Natural killer cell (primary cell): ENCODE data around the gene NUP42. TPM values are rescaled to one million over a fixed set of nuclear protein-coding genes. Genes with fewer than 3 reads are reported as not detected.

Experiments
- ATAC-seq, 3 donors: fragments of 150-1000 bp in 2 of 3; fragments of 200-7000 bp in 1 of 3; cut with Tn5 transposase; 1 replicate in 1 of 3; 2 replicates in 2 of 3; pipeline ENCODE4 v1.10.0; 2021; ENCODE audit warnings: mild to moderate bottlenecking in 2 of 3, moderate library complexity in 2 of 3
- DNase-seq, 2 donors: peaks; one replicate each; pipeline versions ENCODE4 v3.0.0 to v3.0.0-alpha.2; 2013 to 2021; ENCODE audit warnings: mixed read lengths in 1 of 2
- H3K27ac ChIP-seq: one replicate; pipeline ENCODE4 v1.5.1; 2013; ENCODE audit warnings: mild to moderate bottlenecking, low read length
- H3K27me3 ChIP-seq: one replicate; pipeline ENCODE4 v1.6.1; 2013; ENCODE audit warnings: low read length; ENCODE audit not compliant: control insufficient read depth, insufficient read depth
- H3K36me3 ChIP-seq: one replicate; pipeline ENCODE4 v1.6.1; 2013; ENCODE audit warnings: low read length; ENCODE audit not compliant: control insufficient read depth, insufficient read depth
- H3K4me1 ChIP-seq: one replicate; pipeline ENCODE4 v1.6.1; 2013; ENCODE audit warnings: low read length; ENCODE audit not compliant: control insufficient read depth, insufficient read depth
- H3K4me3 ChIP-seq: one replicate; pipeline ENCODE4 v1.5.1; 2013; ENCODE audit warnings: low read length
- H3K9me3 ChIP-seq: one replicate; pipeline ENCODE4 v1.6.1; 2013; ENCODE audit warnings: low read length; ENCODE audit not compliant: control insufficient read depth, insufficient read depth
- H3K27ac Mint-ChIP-seq, 2 donors: one replicate each; pipeline ENCODE4 v1.8.0; 2022; ENCODE audit warnings: mild to moderate bottlenecking in 2 of 2, mixed read lengths in 2 of 2, moderate library complexity in 1 of 2
- H3K27me3 Mint-ChIP-seq, 2 donors: one replicate each; pipeline ENCODE4 v1.8.0; 2022; ENCODE audit warnings: low read depth in 2 of 2, mixed read lengths in 2 of 2
- H3K36me3 Mint-ChIP-seq: one replicate; pipeline ENCODE4 v1.8.0; 2022; ENCODE audit warnings: mixed read lengths
- H3K4me1 Mint-ChIP-seq, 2 donors: one replicate each; pipeline ENCODE4 v1.8.0; 2022; ENCODE audit warnings: mixed read lengths in 2 of 2
- H3K4me3 Mint-ChIP-seq: one replicate; pipeline ENCODE4 v1.8.0; 2022; ENCODE audit warnings: mild to moderate bottlenecking, moderate library complexity, mixed read lengths
- H3K9me3 Mint-ChIP-seq, 2 donors: one replicate each; pipeline ENCODE4 v1.8.0; 2022; ENCODE audit warnings: mixed read lengths in 2 of 2
- CTCF ChIP-seq: fragments of 200-600 bp; IDR thresholded peaks from one replicate; pipeline ENCODE4 v1.8.0; 2022; ENCODE audit warnings: antibody characterized with exemption
- WGBS: methylation state at CpG from one replicate; pipeline ENCODE4 v1.1.7; 2013; ENCODE audit warnings: missing lambda C conversion rate; ENCODE audit not compliant: insufficient coverage; 5-methylcytosine and 5-hydroxymethylcytosine counted together
- intact Hi-C: fragments of 100-400 bp; cut with micrococcal nuclease; formaldehyde crosslinking; loops from one replicate; pipeline ENCODE4 v1.14.2; 2022
- total RNA-seq, 4 donors: library from RNA; stranded (reverse); fragments of 120-200 nt in 1 of 4; gene quantifications; one replicate each; pipeline versions ENCODE4 v1.2.3 to v1.2.4, GENCODE V29; 2013 to 2022

The NUP42 gene
- total RNA-seq, 3 donors from 2014 or later (not counting 1 experiment from before 2014, with no cell fraction given) = 37.5 to 41.6 (median 40.2) TPM

GRCh38 chr7:23242935-23243334, 61.1 kb downstream of the NUP42 start:
- ATAC-seq (no peak), DNase-seq (no peak)
- Histone ChIP-seq H3K27me3 (peaks cover 10% of the 10 kb centered on the region), H3K36me3 (no peaks in the 10 kb centered on the region), H3K9me3 (no peaks in the 10 kb centered on the region), H3K27ac (no peak overlapping the region), H3K4me3 (no peak overlapping the region), H3K4me1 (peaks cover 3% of the 10 kb centered on the region)
- Mint-ChIP-seq H3K36me3 (no peaks in the 10 kb centered on the region), H3K27me3 (peaks cover 23 to 46% of the 10 kb centered on the region in 2 donors), H3K4me1 (no peaks in the 10 kb centered on the region), H3K27ac (no peak overlapping the region), H3K4me3 (no peak overlapping the region), H3K9me3 (no peaks in the 10 kb centered on the region)
- WGBS = 85% methylated on average over 4 of the region's 4 CpGs
- intact Hi-C loops = no loop called here
- no peak for TF ChIP-seq CTCF

- WGBS = 88% methylated on average over 7 of the region's 7 CpGs
- H3K4me1 Mint-ChIP-seq = no peaks in the 10 kb centered on the region
- no peaks in the 10 kb centered on the region for H3K36me3 ChIP-seq
- H3K27ac ChIP-seq = no peak within 1 kb of the TSS
- no peaks in the 10 kb centered on the region for H3K9me3 ChIP-seq
- H3K4me3 ChIP-seq = no peak within 1 kb of the TSS
- no peak within 1 kb of the TSS for H3K4me3 Mint-ChIP-seq
- peaks cover 34 to 77% of the 10 kb centered on the region in 2 donors for H3K27me3 Mint-ChIP-seq
- no peak within 1 kb of the TSS for H3K27ac Mint-ChIP-seq
- no peak for TF ChIP-seq CTCF
- H3K36me3 Mint-ChIP-seq = no peaks in the 10 kb centered on the region
- no peaks in the 10 kb centered on the region for H3K9me3 Mint-ChIP-seq
- H3K4me1 ChIP-seq = peaks cover 6% of the 10 kb centered on the region
- peaks cover 16% of the 10 kb centered on the region for H3K27me3 ChIP-seq
- intact Hi-C loops = no loop called here
- ATAC-seq (no peak), DNase-seq (no peak)
Measured at GRCh38 chr7:23246555-23246954, 64.7 kb downstream of the NUP42 start, which contains the start of gene GPNMB. TSS of gene GPNMB (plus strand) at chr7:23246775. CDS start at chr7:23246858, 83 bp downstream.

GRCh38 chr7:23247046-23247602, 65.3 kb downstream of the NUP42 start:
- H3K4me3 ChIP-seq = no peak overlapping the region
- DNase-seq = no peak
- H3K27ac ChIP-seq = no peak overlapping the region
- TF ChIP-seq CTCF = no peak
- intact Hi-C loops = no loop called here
- peaks cover 0 to 2% of the 10 kb centered on the region in 2 donors for H3K9me3 Mint-ChIP-seq
- ATAC-seq = no peak
- no peaks in the 10 kb centered on the region for H3K9me3 ChIP-seq
- H3K4me1 Mint-ChIP-seq = no peaks in the 10 kb centered on the region
- peaks cover 39 to 83% of the 10 kb centered on the region in 2 donors for H3K27me3 Mint-ChIP-seq
- no peak overlapping the region for H3K27ac Mint-ChIP-seq
- no peak overlapping the region for H3K4me3 Mint-ChIP-seq
- peaks cover 6% of the 10 kb centered on the region for H3K4me1 ChIP-seq
- H3K27me3 ChIP-seq = peaks cover 18% of the 10 kb centered on the region
- no peaks in the 10 kb centered on the region for H3K36me3 ChIP-seq
- 96% methylated on average over 6 of the region's 6 CpGs for WGBS
- no peaks in the 10 kb centered on the region for H3K36me3 Mint-ChIP-seq
